ENCODE data around the gene GABARAPL1. TPM values are rescaled to one million over a fixed set of nuclear protein-coding genes. Genes with fewer than 3 reads are reported as not detected.

GABARAPL1 gene
- total RNA-seq, 4 donors from 2014 or later: 115 to 216 (median 148) TPM

DNA sequence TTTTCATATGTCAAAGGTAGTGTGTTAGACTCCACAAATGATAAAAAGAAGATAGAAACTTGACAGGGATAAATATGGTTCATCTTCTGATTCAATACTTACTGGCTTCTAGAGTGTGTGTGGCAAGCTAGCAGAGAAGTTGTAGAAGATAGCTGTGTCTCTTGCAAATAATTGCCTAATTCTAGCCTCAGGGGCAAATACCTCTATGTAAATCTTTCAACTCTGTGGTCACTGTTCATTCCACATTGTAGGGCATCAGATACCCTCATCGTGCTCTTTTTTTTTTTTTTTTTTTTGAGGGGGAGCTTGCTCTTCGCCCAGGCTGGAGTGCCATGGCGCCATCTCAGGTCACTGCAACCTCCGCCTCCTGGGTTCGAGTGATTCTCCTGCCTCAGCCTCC lies 42.5 kb upstream of the GABARAPL1 start:
- H3K4me1 ChIP-seq: no peaks in the 10 kb centered on the region
- H3K27ac ChIP-seq: no peak overlapping the region
- no peaks in the 10 kb centered on the region for H3K9me3 ChIP-seq
- no peaks in the 10 kb centered on the region for H3K27me3 ChIP-seq
- H3K4me3 ChIP-seq (replicated peaks in 1 of 3): no peak overlapping the region
- intact Hi-C loops (cut with DNase I): no loop called here
- TF ChIP-seq CTCF (IDR thresholded peaks at IDR 0.05): no peak
- TF ChIP-seq POLR2A (IDR thresholded peaks at IDR 0.05): no peak
- 92 to 95% methylated on average over 5 of the region's 5 CpGs for WGBS, 2 donors
- DNase-seq: no peak
- H3K36me3 ChIP-seq: no peaks in the 10 kb centered on the region

DNA sequence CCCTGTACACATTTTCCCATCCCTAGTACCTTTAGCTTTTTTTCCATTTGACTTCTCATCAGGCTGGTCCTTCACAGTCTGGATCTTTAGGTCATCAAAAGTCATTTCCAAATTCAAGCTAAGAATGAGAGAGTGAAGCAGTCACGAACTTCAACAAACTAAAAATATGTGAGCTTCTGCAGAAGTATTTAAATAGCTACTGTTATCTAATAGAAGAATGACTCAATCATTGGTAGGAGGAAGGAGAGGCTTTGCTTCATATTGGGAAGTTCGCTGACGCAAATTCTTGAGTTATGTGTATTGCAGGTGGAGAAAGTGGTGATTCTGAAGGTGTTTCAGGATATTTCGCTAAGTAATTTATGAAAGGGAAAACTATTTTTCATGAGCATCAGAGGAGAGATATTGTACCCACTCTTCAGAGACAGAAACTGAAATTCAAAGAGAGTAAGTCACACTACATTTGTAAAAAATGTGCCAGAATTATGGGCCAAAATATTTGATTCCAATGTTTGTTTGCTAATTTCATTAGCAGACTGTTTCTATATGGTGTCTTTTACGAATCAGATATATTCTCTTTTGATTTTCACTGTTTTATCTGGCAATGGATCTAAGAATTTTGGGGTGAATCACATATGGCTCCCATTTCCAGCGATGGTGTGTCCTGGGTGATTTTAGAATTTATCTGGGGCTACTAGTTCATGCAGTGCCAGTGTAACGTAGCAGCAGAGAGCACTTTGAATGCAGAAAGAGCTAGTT lies 40.5 kb upstream of the GABARAPL1 start, which contains the start of gene OLR1:
Gene OLR1 (minus strand): TSS at position 160 of the 756 bp plus-strand sequence. CDS start 55 bp downstream, at position 105.
- no peak for TF ChIP-seq POLR2A (IDR thresholded peaks at IDR 0.05)
- no peak for TF ChIP-seq CTCF (IDR thresholded peaks at IDR 0.05)
- H3K36me3 ChIP-seq: no peaks in the 10 kb centered on the region
- intact Hi-C loops (cut with DNase I): no loop called here
- H3K9me3 ChIP-seq: no peaks in the 10 kb centered on the region
- 78 to 86% methylated on average over 7 of the region's 7 CpGs for WGBS, 2 donors
- no peak for DNase-seq
- H3K4me1 ChIP-seq: no peaks in the 10 kb centered on the region
- H3K27ac ChIP-seq: no peak within 1 kb of the TSS
- H3K4me3 ChIP-seq (replicated peaks in 1 of 3): no peak within 1 kb of the TSS
- H3K27me3 ChIP-seq: no peaks in the 10 kb centered on the region

DNA sequence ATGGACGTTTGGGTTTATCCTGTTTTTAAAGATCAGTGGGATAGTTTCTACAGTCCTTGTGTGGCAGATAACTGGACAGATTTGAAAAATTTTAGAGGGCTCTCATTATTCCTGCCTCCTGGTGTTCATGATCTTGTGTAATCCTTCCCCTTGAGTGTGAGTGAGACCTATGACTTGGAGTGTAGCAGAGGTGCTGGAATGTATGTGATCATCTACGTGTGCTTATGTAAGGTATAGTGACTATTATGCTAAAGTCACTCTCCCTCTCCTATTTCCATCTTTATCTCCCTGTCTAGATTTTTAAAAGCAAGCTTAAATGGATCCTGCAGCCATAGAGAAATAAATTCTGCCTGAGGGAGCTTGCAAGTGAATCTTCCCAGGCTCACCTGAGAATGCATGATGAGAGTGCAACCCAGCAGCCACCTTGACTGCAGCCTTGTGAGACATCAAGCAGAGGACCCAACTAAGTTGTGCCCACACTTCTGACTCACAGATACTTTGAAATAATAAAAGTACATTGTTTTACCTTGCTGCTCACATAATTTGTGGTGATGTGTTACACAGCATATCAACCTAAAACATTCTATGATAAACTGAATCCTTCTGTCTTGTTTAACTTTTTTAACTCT lies 37.6 kb upstream of the GABARAPL1 start:
- no peaks in the 10 kb centered on the region for H3K9me3 ChIP-seq
- TF ChIP-seq CTCF (IDR thresholded peaks at IDR 0.05) (no peak), POLR2A (IDR thresholded peaks at IDR 0.05) (no peak)
- no peak overlapping the region for H3K4me3 ChIP-seq (replicated peaks in 1 of 3)
- no peak for DNase-seq
- no peaks in the 10 kb centered on the region for H3K27me3 ChIP-seq
- intact Hi-C loops (cut with DNase I): no loop called here
- WGBS, 2 donors: 72 to 78% methylated on average over 2 of the region's 2 CpGs
- no peaks in the 10 kb centered on the region for H3K36me3 ChIP-seq
- H3K27ac ChIP-seq: no peak overlapping the region
- no peaks in the 10 kb centered on the region for H3K4me1 ChIP-seq

DNA sequence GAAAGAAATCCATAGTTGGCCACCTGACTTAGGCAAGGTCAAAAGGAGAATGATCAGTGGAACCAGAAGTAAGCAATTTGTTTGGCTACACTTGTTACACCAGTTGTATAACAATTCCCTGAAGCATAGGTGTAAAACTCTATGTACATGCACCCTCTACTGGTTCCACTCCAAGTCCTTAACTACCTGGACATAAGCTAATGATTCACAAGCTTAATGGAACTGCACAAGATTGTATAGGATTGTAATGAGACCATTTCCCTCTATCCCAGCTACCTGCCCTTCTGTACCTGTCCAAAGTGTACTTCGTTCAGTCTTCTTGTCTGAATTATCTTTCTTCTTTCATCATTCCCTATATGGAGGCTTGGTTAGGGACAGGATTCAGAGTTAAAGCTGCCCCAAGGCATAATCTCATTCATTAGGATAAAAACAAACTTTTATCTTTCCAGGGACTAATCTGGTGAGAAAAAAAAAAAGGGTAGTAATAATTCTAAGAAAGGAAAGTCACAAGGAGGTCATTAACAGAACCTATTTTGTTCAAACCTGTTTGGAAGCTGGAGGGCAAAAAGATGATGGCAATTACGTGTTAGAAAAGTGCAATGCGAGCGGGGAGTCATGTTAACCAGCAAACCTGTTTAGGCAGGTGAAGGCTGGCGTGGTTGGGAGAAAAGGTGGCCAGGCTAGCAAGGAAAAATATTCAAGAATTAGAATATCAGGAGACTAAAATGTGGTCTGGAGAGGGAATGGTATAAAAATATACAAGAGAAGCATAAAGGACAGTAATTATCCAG lies 36.6 kb upstream of the GABARAPL1 start:
- DNase-seq: no peak
- no peak for TF ChIP-seq POLR2A (IDR thresholded peaks at IDR 0.05)
- TF ChIP-seq CTCF (IDR thresholded peaks at IDR 0.05): no peak
- 81 to 87% methylated on average over 5 of the region's 5 CpGs for WGBS, 2 donors
- H3K9me3 ChIP-seq: no peaks in the 10 kb centered on the region
- no peak overlapping the region for H3K27ac ChIP-seq
- no peaks in the 10 kb centered on the region for H3K36me3 ChIP-seq
- H3K4me1 ChIP-seq: no peaks in the 10 kb centered on the region
- H3K4me3 ChIP-seq (replicated peaks in 1 of 3): no peak overlapping the region
- no peaks in the 10 kb centered on the region for H3K27me3 ChIP-seq
- intact Hi-C loops (cut with DNase I): no loop called here

Data from thyroid gland (tissue), 4 donors.